SU-DHL-6 (cell line): ENCODE measurements around the gene NMNAT2.

Source experiments
- EZH2phosphoT487 ChIP-seq: fragments of 200-600 bp; sonication (generic), shearing (Covaris generic); conservative IDR thresholded peaks from 2 replicates; pipeline ENCODE4 v1.6.1; 2018; ENCODE audit warnings: mild to moderate bottlenecking, antibody characterized with exemption, low read length, moderate library complexity, mixed read lengths
- TF ChIP-seq, protein P1 (sequence below): fragments of 200-600 bp; sonication (generic); IDR thresholded peaks from one replicate; pipeline ENCODE4 v1.5.1; 2017; ENCODE audit warnings: antibody characterized with exemption, mild to moderate bottlenecking, low read length, moderate library complexity; ENCODE audit not compliant: insufficient read depth, poor library complexity, severe bottlenecking

DNA sequence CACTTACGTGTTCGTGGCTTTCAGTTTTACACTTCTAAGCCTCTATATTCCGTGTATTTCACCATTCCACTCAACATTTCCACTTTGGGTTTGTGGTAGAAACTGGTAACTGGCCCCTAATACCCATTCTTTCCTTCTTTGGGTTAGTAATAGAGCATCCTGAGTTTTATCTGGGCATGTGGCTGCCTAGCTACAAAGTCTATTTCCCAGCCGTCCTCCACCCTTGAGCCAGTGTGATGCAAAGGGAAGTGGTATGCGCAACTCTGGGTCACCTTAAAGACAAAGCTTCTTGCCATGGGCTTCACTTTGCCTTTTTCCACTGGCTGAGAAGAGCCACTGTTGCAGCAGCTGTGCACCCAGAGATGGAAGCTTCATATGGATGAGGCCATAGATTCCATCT lies 158.3 kb downstream of the NMNAT2 start:
- TF ChIP-seq, protein P1, sequence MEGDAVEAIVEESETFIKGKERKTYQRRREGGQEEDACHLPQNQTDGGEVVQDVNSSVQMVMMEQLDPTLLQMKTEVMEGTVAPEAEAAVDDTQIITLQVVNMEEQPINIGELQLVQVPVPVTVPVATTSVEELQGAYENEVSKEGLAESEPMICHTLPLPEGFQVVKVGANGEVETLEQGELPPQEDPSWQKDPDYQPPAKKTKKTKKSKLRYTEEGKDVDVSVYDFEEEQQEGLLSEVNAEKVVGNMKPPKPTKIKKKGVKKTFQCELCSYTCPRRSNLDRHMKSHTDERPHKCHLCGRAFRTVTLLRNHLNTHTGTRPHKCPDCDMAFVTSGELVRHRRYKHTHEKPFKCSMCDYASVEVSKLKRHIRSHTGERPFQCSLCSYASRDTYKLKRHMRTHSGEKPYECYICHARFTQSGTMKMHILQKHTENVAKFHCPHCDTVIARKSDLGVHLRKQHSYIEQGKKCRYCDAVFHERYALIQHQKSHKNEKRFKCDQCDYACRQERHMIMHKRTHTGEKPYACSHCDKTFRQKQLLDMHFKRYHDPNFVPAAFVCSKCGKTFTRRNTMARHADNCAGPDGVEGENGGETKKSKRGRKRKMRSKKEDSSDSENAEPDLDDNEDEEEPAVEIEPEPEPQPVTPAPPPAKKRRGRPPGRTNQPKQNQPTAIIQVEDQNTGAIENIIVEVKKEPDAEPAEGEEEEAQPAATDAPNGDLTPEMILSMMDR, result no peak
- no peak for TF ChIP-seq EZH2phosphoT487
